Measurements from ENCODE around the gene RNF222.

Gene RNF222

GRCh38 chr17:8438441-8438840 is 40.8 kb upstream of the RNF222 start:
- H3K4me3 ChIP-seq (ENCODE audit: low read length): no peak overlapping the region
- TF ChIP-seq, protein P1, sequence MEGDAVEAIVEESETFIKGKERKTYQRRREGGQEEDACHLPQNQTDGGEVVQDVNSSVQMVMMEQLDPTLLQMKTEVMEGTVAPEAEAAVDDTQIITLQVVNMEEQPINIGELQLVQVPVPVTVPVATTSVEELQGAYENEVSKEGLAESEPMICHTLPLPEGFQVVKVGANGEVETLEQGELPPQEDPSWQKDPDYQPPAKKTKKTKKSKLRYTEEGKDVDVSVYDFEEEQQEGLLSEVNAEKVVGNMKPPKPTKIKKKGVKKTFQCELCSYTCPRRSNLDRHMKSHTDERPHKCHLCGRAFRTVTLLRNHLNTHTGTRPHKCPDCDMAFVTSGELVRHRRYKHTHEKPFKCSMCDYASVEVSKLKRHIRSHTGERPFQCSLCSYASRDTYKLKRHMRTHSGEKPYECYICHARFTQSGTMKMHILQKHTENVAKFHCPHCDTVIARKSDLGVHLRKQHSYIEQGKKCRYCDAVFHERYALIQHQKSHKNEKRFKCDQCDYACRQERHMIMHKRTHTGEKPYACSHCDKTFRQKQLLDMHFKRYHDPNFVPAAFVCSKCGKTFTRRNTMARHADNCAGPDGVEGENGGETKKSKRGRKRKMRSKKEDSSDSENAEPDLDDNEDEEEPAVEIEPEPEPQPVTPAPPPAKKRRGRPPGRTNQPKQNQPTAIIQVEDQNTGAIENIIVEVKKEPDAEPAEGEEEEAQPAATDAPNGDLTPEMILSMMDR (conservative IDR thresholded peaks at IDR 0.05; ENCODE audit: low read length): no peak
- DNase-seq (ENCODE audit: low read depth): no peak

GRCh38 chr17:8436844-8437171 is 39.2 kb upstream of the RNF222 start:
- DNase-seq (ENCODE audit: low read depth): peak; percentile 18
- H3K4me3 ChIP-seq (ENCODE audit: low read length): peak overlapping the region; percentile 74
- TF ChIP-seq, protein P1 (conservative IDR thresholded peaks at IDR 0.05; ENCODE audit: low read length): no peak

DNA sequence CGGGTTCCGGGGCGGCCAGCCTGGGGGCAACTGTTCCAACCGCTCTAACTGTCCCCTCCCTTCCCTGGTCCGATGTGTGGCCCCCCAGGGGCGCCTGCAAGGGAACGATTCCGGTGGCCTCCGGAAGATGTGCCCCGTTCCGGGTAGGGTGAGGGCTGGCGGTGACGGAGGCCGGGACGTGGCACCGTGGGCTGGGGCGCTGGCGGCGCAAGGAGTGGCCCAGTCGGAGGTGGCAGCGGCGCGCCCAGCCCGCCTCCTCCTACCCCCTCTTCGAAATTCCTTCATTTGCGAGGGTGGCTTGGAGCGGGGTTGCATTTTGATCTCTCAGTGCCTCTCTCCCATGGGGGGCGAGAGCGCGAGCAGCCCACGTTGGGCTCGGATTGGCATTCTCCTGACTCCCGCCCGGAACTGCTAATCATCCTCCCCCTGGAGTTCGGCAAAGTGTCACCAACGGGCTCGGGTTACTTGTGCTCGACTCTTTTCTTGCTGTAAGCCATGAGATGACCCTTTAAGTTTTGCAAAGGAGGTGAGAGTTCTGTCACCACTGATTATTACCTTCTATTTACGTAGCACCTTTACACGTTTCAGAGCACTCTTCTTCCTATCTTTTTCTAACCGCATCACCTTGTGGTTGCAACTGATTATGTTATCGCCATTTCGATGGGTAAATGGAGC is 38.7 kb upstream of the RNF222 start:
- TF ChIP-seq, protein P1 (conservative IDR thresholded peaks at IDR 0.05; ENCODE audit: low read length): peak; percentile 1; the same call in 1 of the 2 replicates
- DNase-seq (ENCODE audit: low read depth): peak; percentile 71
- peak overlapping the region; percentile 74 for H3K4me3 ChIP-seq (ENCODE audit: low read length)

DNA sequence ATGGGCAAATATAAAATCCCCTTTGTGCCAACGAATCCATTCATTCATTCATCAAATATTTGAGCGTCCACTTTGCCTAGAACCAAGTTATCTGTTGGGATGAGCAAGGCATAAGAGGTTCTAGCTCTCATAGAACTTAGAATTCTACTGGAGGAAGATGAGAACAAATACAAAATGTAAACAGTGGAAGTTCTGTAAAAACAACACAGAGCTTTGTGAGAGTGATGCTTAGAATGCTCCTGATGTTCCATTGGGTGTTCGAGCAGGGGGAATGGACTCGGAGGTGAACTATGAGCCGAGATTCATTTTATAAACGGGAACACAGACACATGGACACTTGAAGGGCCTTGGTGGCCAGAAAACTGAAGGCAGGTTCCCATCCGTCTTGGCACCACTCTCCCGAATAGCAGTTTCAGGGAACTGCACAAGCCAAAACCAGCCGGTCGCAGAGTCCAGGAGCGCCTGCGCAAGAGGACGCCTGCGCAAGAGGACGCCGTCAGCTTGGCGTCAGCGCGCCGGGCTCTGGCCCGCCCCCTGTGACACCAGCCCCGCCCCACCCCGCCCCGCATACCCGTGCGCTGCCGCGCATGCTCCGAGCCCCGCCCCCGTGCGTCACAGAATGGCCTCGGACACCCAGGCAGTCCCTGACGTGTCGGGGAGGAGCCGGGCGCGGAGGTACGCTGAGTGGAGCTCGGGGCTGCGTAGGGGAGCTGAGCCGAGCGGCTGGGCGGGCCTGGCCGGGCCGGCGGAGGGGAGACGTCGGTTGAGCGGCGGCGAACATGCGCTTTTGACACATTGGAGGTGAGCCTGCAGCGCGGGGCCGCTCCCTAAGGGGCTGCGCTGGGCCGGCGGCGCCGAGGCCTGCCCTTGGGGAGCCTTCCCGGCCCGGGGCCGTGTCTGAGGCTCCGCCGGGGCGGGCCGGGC is 37.9 kb upstream of the RNF222 start, which contains the start of gene NDEL1:
Gene NDEL1, plus strand, starts transcription at position 640 of the 924 bp plus-strand sequence. CDS start 8,388 bp downstream, outside the sequence.
- TF ChIP-seq, protein P1 (conservative IDR thresholded peaks at IDR 0.05; ENCODE audit: low read length): no peak
- DNase-seq (ENCODE audit: low read depth): peak; percentile 98
- H3K4me3 ChIP-seq (ENCODE audit: low read length): peak within 1 kb of the TSS; percentile 76

DNA sequence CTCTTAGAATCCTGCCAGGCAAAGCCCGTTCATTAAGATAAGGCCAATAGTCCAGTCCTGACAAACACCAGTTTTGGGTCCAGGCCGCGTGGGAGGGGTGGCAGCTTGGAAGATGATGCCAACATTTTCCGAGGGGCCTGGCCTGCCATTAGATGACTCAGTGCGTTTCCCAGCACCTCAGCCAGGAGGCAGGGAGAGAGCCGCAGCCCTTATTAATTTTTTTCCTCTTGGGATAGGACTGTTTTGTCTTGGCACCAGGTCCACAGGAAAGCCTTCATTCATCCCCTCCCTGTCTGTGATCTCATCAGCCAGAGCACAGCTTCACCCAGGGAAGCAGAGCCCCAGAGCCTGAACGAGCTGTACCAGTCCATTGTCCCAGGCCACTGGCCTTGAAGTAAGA is 33.3 kb upstream of the RNF222 start:
- TF ChIP-seq, protein P1 (conservative IDR thresholded peaks at IDR 0.05; ENCODE audit: low read length): 0 out of 2 replicates have a peak, but pooled peaks have one; percentile 4
- no peak overlapping the region for H3K4me3 ChIP-seq (ENCODE audit: low read length)
- DNase-seq (ENCODE audit: low read depth): peak; percentile 72

GRCh38 chr17:8426802-8427201 is 29.2 kb upstream of the RNF222 start:
- TF ChIP-seq, protein P1 (conservative IDR thresholded peaks at IDR 0.05; ENCODE audit: low read length): no peak
- DNase-seq (ENCODE audit: low read depth): no peak
- no peak overlapping the region for H3K4me3 ChIP-seq (ENCODE audit: low read length)
